ENCODE measurements around the gene ZC3H18.

DNA sequence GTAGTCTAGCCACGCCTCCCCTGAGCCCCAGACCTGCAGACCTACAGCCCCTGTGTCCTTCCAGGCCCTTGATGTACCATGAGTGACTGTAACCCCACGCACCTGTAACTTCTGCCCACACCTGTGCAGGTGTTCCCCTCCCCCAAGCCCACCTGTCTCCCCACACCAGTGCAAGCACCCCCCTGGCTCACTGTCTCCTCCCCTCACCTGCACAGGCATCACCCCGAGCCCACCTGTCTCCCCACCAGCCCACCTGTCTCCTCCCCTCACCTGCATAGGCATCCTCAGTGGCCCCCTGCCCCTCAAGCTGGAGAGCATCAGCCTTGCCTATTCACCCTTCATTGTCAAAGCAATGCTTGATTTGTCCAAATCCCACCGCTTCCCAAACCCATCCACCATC is 32.3 kb upstream of the ZC3H18 start:
- no peak for TF ChIP-seq POLR2AphosphoS5 (IDR thresholded peaks at IDR 0.05; ENCODE audit: low read depth)
- no peak for TF ChIP-seq EZH2 (IDR thresholded peaks at IDR 0.05; ENCODE audit: low read depth, unreplicated experiment)
- TF ChIP-seq, protein P1, sequence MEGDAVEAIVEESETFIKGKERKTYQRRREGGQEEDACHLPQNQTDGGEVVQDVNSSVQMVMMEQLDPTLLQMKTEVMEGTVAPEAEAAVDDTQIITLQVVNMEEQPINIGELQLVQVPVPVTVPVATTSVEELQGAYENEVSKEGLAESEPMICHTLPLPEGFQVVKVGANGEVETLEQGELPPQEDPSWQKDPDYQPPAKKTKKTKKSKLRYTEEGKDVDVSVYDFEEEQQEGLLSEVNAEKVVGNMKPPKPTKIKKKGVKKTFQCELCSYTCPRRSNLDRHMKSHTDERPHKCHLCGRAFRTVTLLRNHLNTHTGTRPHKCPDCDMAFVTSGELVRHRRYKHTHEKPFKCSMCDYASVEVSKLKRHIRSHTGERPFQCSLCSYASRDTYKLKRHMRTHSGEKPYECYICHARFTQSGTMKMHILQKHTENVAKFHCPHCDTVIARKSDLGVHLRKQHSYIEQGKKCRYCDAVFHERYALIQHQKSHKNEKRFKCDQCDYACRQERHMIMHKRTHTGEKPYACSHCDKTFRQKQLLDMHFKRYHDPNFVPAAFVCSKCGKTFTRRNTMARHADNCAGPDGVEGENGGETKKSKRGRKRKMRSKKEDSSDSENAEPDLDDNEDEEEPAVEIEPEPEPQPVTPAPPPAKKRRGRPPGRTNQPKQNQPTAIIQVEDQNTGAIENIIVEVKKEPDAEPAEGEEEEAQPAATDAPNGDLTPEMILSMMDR (conservative IDR thresholded peaks at IDR 0.05; ENCODE audit: low read depth in 2 of 2): no peak
- no peak for TF ChIP-seq NANOG (IDR thresholded peaks at IDR 0.05; ENCODE audit: borderline replicate concordance)
- TF ChIP-seq EZH2phosphoT487 (IDR thresholded peaks at IDR 0.05; ENCODE audit: unreplicated experiment): no peak
- no peak for TF ChIP-seq ZNF114 (CRISPR knock-in tag; IDR thresholded peaks at IDR 0.05)
- TF ChIP-seq STAT1 (IDR thresholded peaks at IDR 0.05; ENCODE audit: unreplicated experiment): no peak
- TF ChIP-seq, protein P2, sequence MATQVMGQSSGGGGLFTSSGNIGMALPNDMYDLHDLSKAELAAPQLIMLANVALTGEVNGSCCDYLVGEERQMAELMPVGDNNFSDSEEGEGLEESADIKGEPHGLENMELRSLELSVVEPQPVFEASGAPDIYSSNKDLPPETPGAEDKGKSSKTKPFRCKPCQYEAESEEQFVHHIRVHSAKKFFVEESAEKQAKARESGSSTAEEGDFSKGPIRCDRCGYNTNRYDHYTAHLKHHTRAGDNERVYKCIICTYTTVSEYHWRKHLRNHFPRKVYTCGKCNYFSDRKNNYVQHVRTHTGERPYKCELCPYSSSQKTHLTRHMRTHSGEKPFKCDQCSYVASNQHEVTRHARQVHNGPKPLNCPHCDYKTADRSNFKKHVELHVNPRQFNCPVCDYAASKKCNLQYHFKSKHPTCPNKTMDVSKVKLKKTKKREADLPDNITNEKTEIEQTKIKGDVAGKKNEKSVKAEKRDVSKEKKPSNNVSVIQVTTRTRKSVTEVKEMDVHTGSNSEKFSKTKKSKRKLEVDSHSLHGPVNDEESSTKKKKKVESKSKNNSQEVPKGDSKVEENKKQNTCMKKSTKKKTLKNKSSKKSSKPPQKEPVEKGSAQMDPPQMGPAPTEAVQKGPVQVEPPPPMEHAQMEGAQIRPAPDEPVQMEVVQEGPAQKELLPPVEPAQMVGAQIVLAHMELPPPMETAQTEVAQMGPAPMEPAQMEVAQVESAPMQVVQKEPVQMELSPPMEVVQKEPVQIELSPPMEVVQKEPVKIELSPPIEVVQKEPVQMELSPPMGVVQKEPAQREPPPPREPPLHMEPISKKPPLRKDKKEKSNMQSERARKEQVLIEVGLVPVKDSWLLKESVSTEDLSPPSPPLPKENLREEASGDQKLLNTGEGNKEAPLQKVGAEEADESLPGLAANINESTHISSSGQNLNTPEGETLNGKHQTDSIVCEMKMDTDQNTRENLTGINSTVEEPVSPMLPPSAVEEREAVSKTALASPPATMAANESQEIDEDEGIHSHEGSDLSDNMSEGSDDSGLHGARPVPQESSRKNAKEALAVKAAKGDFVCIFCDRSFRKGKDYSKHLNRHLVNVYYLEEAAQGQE (IDR thresholded peaks at IDR 0.05; ENCODE audit: unreplicated experiment): no peak
- TF ChIP-seq JUNB (IDR thresholded peaks at IDR 0.05; ENCODE audit: unreplicated experiment): no peak
